ENCODE data around the gene ZNF789.

- TF ChIP-seq RCOR1 (IDR thresholded peaks at IDR 0.05; ENCODE audit: insufficient replicate concordance, low read length) (no peak), CHD1 (IDR thresholded peaks at IDR 0.05; ENCODE audit: low read depth, low read length) (no peak), POLR2A (IDR thresholded peaks at IDR 0.05; ENCODE audit: low read depth, low read length) (peak; percentile 63), CTCF (conservative IDR thresholded peaks at IDR 0.05; ENCODE audit: low read depth, low read length) (no peak; the same call in 1 of the 2 replicates), RFX5 (IDR thresholded peaks at IDR 0.05; ENCODE audit: low read depth, low read length) (no peak), RAD21 (IDR thresholded peaks at IDR 0.05; ENCODE audit: low read length) (no peak), CEBPB (IDR thresholded peaks at IDR 0.05; ENCODE audit: low read depth, low read length) (no peak)
Observed at GRCh38 chr7:99472561-99473314, at the start of gene ZNF789.
